PC-9 (cell line): ENCODE measurements around the gene RIMBP2.
"Not testable (repeated sequence)": the region's sequence is repeated elsewhere in the genome, so short reads cannot be mapped to it uniquely, and the experiment has no call there.

ENCODE experiments used
- EZH2 ChIP-seq: fragments of 200-600 bp; sonication (generic); IDR thresholded peaks from 2 replicates; pipeline ENCODE4 v1.8.0; 2017; ENCODE audit warnings: antibody characterized with exemption, low read depth
- TF ChIP-seq, protein P1 (sequence below): fragments of 200-600 bp; sonication (generic); conservative IDR thresholded peaks from 2 replicates; pipeline ENCODE4 v1.6.1; 2017; ENCODE audit warnings: mixed run types, antibody characterized with exemption, mild to moderate bottlenecking, moderate library complexity

DNA sequence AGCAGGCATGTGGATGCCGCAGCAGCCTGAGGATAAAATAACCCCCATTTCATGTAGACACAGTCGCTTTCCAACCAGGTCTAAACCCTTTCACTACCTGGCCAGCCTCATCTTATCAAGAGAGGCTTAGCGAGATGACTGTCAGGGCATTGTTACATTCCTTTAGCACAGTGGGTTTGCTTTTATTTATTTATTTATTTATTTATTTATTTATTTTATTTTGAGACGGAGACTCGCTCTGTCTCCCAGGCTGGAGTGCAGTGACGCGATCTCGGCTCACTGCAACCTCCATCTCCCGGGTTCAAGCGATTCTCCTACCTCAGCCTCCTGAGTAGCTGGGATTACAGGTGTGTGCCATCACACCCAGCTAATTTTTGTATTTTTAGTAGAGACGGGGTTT lies 35.9 kb upstream of the RIMBP2 start:
- TF ChIP-seq, protein P1, sequence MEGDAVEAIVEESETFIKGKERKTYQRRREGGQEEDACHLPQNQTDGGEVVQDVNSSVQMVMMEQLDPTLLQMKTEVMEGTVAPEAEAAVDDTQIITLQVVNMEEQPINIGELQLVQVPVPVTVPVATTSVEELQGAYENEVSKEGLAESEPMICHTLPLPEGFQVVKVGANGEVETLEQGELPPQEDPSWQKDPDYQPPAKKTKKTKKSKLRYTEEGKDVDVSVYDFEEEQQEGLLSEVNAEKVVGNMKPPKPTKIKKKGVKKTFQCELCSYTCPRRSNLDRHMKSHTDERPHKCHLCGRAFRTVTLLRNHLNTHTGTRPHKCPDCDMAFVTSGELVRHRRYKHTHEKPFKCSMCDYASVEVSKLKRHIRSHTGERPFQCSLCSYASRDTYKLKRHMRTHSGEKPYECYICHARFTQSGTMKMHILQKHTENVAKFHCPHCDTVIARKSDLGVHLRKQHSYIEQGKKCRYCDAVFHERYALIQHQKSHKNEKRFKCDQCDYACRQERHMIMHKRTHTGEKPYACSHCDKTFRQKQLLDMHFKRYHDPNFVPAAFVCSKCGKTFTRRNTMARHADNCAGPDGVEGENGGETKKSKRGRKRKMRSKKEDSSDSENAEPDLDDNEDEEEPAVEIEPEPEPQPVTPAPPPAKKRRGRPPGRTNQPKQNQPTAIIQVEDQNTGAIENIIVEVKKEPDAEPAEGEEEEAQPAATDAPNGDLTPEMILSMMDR: not testable (repeated sequence)
- not testable (repeated sequence) for TF ChIP-seq EZH2
